Measurements from ENCODE around the gene CACNB4. TPM values are rescaled to one million over a fixed set of nuclear protein-coding genes. Genes with fewer than 3 reads are reported as not detected.

CACNB4 gene
- total and polyA plus RNA-seq, 9 of the 15 experiments (the other 6 are each of a cell fraction or from before 2014, with no cell fraction given), result 0.01 to 0.20 (median 0.04) TPM; not detected in 1

- TF ChIP-seq DEAF1 (CRISPR knock-in tag; IDR thresholded peaks at IDR 0.05), result 0 out of 2 replicates have a peak, but pooled peaks have one; percentile 49
- TF ChIP-seq RAD21 (CRISPR knock-in tag; conservative IDR thresholded peaks at IDR 0.05 in 1 of 2, IDR thresholded peaks at IDR 0.05 in 1 of 2), result peak; percentile 55 to 69; a peak in 3 of 4 replicates
- no peak for TF ChIP-seq ZZZ3 (IDR thresholded peaks at IDR 0.05)
Observed at GRCh38 chr2:151953467-151953866, 145.4 kb downstream of the CACNB4 start (continued).

DNA sequence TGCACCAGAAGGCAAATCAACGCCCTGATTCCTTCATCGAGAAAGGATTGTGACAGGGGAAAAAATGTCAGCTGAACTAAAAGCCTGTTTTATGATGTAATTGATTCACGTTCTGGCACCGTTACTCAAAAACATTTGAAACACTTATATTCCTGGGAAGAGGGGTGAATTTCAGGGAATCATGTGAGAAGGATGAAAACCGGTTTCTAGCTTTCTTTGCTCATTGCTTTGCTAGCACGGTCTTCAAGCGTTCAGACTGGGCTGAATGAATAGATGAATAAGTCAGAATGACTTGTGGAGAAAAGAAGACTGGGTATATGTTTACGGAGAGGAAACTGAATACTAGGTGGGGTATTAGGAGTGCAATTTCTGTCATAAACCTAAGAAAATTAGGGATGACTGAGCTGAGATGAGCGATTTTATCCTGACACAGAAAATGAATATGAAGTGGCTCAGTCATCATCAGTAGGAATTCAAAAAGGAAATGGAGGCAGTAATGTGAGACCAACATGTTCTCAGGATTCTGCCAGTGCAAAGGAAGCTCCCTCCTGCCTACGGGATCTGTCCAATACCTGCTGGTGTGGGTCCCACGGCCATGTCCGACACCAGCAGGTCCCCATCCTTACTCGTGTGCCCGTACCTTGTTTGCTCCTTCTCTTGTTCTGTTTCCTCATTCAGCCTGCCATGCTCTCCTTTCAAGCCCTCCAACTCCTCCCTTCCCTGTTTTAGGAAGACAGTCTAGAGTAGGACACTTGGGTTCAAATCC is 146.0 kb downstream of the CACNB4 start:
- Histone ChIP-seq H3K9me3 (replicated peaks; ENCODE audit: control insufficient read depth, insufficient read depth, low read depth, low read length) (no peaks in the 10 kb centered on the region), H4K20me1 (replicated peaks; ENCODE audit: control insufficient read depth, insufficient read depth, low read length) (no peaks in the 10 kb centered on the region), H2AFZ (ENCODE audit: low read depth, low read length) (no peak overlapping the region), H3K79me2 (ENCODE audit: control insufficient read depth, insufficient read depth, low read length) (no peaks in the 10 kb centered on the region), H3K4me3 (no peak overlapping the region), H3K4me2 (ENCODE audit: insufficient read depth, low read length) (no peak overlapping the region), H3K27ac (ENCODE audit: extremely low read depth, low read depth, low read length) (no peak overlapping the region), H3K9ac (ENCODE audit: insufficient read depth in 1 of 2, low read depth in 2 of 2, low read length in 2 of 2) (no peak overlapping the region), H3K27me3 (ENCODE audit: control insufficient read depth in 2 of 2, insufficient read depth in 2 of 2, low read length in 2 of 2) (peaks cover 12 to 23% of the 10 kb centered on the region in 2 experiments; a peak in 3 of 5 replicates), H3K4me1 (replicated peaks in 1 of 2; ENCODE audit: control insufficient read depth in 2 of 2, insufficient read depth in 2 of 2, low read length in 2 of 2) (no peaks in the 10 kb centered on the region), H3K36me3 (ENCODE audit: control insufficient read depth, insufficient read depth, low read length) (no peaks in the 10 kb centered on the region), H3K9me1 (ENCODE audit: control insufficient read depth, insufficient read depth, low read length) (no peaks in the 10 kb centered on the region)
- no TSS peak for BruUV-seq (replicated peaks)
- DNase-seq (ENCODE audit: extremely low read depth in 1 of 4, low spot score in 3 of 4) (no peak), ATAC-seq (no peak; the same call in 2 of the 3 replicates), FAIRE-seq (no peak)
- CTCF ChIA-PET (ENCODE audit: low intra/inter-chr PET ratio), result no interaction called here
- intact Hi-C loops (cut with micrococcal nuclease) (no loop called here), in situ Hi-C loops (cut with MboI) (no loop called here)
- WGBS (ENCODE audit: insufficient coverage, low coverage, missing lambda C conversion rate), result under 1% methylated on average over 14 of the region's 14 CpGs
- POLR2A ChIA-PET, result interaction anchor here (0.6 to 1.2 kb wide), 3 partner anchors 14 to 186 kb away, joined by 3 to 4 read pairs (median 3); no protein-coding TSS in a partner anchor
- no peak for TF ChIP-seq MAFK (IDR thresholded peaks at IDR 0.05; ENCODE audit: low read length)
- no peak for TF ChIP-seq RNF2 (IDR thresholded peaks at IDR 0.05)
- no peak for TF ChIP-seq HIVEP1 (CRISPR knock-in tag; IDR thresholded peaks at IDR 0.05)
- TF ChIP-seq NCOA4 (IDR thresholded peaks at IDR 0.05; ENCODE audit: partially characterized antibody), result no peak
- TF ChIP-seq SRF (CRISPR knock-in tag; IDR thresholded peaks at IDR 0.05), result no peak
- TF ChIP-seq MLX (CRISPR knock-in tag; conservative IDR thresholded peaks at IDR 0.05), result no peak
- no peak for TF ChIP-seq ZNF224 (CRISPR knock-in tag; IDR thresholded peaks at IDR 0.05)
- no peak for TF ChIP-seq E2F4 (CRISPR knock-in tag; IDR thresholded peaks at IDR 0.05; ENCODE audit: low read depth)
- TF ChIP-seq BRF1 (IDR thresholded peaks at IDR 0.05; ENCODE audit: borderline replicate concordance, extremely low read depth, insufficient read length), result no peak
- TF ChIP-seq E2F3 (CRISPR knock-in tag; IDR thresholded peaks at IDR 0.05), result no peak
- no peak for TF ChIP-seq BACH1 (tag; IDR thresholded peaks at IDR 0.05)
- no peak for TF ChIP-seq CREM (IDR thresholded peaks at IDR 0.05; ENCODE audit: low read depth)
- no peak for TF ChIP-seq ZNF830 (CRISPR knock-in tag; IDR thresholded peaks at IDR 0.05)
- TF ChIP-seq ZNF695 (CRISPR knock-in tag; IDR thresholded peaks at IDR 0.05), result no peak

All from K562 (cell line).